Left ventricle myocardium superior (tissue), 1 donor: Measurements from ENCODE around the gene DIP2C. TPM values are rescaled to one million over a fixed set of nuclear protein-coding genes. Genes with fewer than 3 reads are reported as not detected.
"Not testable (repeated sequence)": the region's sequence is repeated elsewhere in the genome, so short reads cannot be mapped to it uniquely, and the experiment has no call there.

Experiments
- ATAC-seq: fragments of 200-7000 bp; cut with Tn5 transposase; one replicate; pipeline ENCODE4 v1.9.1; 2020; ENCODE audit warnings: mild to moderate bottlenecking, moderate library complexity
- DNase-seq: peaks from one replicate; pipeline ENCODE4 v3.0.0-alpha.2; 2020
- intact Hi-C: fragments of 100-400 bp; cut with micrococcal nuclease; formaldehyde crosslinking; loops from one replicate; pipeline ENCODE4 v1.11.0; 2022
- total RNA-seq: library from RNA; stranded (reverse); fragmentation: NEBNext Ultra II Directional; extraction: Animal tissue kit (Norgen Biotek cat#: 25700); gene quantifications from one replicate; pipeline ENCODE4 v1.2.1, GENCODE V29; 2021
- donor health status: DM: no; HTN: yes; CAD: no; lungs with severe emphysema.

The DIP2C gene
- total RNA-seq, 1 donor from 2014 or later: 32.6 TPM

DNA sequence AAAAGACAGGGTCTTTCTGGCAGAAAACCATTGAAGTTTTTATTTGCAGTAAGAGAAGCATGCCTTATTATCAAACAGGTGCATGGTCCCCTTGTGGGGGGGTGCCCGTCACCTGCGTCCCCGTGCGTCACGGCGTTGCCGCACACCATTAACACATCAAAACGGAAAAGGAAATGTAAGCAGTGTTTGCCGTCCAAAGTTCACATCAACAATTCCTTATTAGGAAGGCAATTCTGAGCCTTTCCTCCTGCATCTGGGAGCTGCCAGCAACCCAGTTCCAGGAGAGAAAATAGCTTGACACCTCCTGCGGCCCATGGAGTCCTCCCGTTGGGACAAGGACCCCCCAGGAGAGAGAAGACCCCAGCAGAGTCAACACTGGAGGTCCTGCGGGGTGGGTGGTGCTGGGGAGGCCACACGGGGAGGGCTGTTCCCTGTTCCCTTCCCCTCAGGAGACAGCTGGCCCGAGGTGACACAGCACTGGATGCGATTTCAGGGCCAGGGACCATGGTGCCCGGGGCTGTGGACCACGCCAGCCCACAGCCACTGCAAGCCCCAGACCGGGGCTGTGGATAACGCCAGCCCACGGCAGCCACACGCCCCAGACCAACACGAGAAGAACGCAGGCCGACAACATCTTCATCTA is 39.5 kb downstream of the DIP2C start:
- intact Hi-C loops: no loop called here
- ATAC-seq: peak; percentile 32
- DNase-seq: no peak

- intact Hi-C loops: no loop called here
- ATAC-seq (no peak), DNase-seq (no peak)
Observed at GRCh38 chr10:649445-649797, 40.0 kb downstream of the DIP2C start.

DNA sequence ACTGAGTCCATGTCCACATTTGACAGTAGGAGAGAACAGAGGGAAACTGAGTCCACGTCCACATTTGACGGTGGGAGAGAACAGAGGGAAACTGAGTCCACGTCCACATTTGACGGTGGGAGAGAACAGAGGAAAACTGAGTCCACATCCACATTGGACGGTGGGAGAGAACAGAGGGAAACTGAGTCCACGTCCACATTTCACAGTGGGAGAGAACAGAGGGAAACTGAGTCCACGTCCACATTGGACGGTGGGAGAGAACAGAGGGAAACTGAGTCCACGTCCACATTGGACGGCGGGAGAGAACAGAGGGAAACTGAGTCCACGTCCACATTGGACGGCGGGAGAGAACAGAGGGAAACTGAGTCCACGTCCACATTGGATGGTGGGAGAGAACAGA is 42.4 kb downstream of the DIP2C start:
- intact Hi-C loops, ATAC-seq, DNase-seq: not testable (repeated sequence)

DNA sequence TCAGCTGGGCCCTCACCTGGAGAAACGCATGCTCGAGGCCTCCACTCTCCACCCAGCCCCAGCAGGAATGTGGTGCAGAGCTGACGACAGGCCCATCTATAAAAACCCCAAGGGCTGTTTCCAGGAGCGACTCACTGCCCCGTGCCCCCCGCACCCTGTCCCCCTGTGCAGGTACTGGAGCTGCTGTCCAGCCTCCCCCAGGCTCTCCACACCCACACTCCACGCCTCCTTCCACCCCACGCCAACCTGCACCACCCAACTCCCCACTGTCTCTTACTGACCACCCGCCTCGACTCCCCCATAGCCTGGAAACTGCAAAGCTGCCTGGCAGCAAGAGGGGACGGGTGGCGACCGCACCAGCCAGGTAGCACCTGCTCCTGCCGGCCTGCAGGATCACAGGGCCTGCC is 43.3 kb downstream of the DIP2C start:
- no peak for ATAC-seq
- DNase-seq: no peak

GRCh38 chr10:644943-645334 is 44.5 kb downstream of the DIP2C start:
- DNase-seq (no peak), ATAC-seq (no peak)
- intact Hi-C loops: no loop called here

More for the DNA sequence above, 43.3 kb downstream of the DIP2C start:
- intact Hi-C loops: no loop called here

- intact Hi-C loops: no loop called here
- DNase-seq (no peak), ATAC-seq (no peak)
Observed at GRCh38 chr10:644076-644942, 45.2 kb downstream of the DIP2C start.

GRCh38 chr10:642186-642890 is 47.1 kb downstream of the DIP2C start:
- ATAC-seq: peak; percentile 36
- intact Hi-C loops: no loop called here
- no peak for DNase-seq

DNA sequence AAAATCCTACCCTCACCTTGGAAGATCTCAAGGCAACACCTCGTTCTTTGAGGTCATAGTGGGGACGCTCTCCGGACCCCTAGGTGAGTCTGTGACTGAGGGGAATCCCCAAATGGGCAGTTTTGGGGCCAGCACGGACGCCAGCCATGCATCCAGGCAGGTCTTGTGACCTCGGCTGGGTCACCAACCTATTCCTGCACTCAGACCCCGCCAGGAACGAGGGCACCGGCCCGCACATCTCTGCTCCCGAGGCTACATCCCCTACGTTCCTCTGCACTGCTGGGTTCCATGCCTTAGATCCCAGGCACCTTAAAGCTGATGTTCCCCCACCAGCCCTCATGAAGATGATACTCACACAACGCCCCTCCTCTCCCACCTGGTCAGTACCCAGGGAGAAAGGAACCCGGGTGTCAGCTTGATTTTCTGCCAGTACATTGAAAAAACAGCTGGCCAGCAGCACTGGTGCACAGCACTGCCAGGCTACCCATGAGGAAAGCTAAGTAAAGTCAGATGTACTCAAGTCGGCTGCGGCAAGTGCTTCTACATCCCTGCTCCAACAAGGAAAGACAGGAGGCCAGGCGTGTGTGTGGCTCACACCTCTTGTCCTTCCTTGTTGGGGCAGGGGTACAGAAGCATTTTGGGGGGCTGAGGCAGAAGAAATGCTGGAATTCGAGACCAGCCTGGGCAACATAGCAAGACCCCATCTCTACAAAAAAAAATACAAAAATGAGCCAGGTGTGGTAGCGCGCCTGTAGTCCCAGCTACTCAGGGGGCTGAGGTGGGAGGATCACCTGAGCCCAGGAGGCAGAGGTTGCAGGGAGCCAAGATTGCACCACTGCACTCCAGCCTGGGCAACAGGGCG is 48.1 kb downstream of the DIP2C start:
- no peak for DNase-seq
- ATAC-seq: no peak

DNA sequence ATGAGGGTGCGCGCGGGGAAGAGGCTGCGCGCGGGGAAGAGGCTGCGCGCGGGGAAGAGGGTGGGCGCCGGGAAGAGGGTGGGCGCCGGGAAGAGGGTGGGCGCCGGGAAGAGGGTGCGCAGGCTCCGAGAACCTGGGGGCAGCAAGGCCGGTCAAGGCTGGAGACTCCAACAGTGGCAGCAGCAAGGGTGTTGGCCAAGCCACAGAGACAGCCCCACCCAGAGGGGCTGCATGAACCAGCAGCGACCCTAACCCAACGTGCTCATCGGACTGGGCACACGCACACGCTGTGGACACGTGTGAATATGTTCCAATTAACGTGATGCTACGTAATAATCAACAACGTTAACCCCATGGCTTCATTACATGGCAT is 48.8 kb downstream of the DIP2C start:
- intact Hi-C loops: no loop called here
- DNase-seq: no peak
- ATAC-seq: no peak

More for the DNA sequence above, 48.1 kb downstream of the DIP2C start:
- intact Hi-C loops: no loop called here

- DNase-seq (peak; percentile 25), ATAC-seq (no peak)
- intact Hi-C loops: no loop called here
Observed at GRCh38 chr10:639751-640672, 49.5 kb downstream of the DIP2C start.

- DNase-seq (peak; percentile 29), ATAC-seq (no peak)
- intact Hi-C loops: no loop called here
Observed at GRCh38 chr10:639001-639750, 50.3 kb downstream of the DIP2C start.

DNA sequence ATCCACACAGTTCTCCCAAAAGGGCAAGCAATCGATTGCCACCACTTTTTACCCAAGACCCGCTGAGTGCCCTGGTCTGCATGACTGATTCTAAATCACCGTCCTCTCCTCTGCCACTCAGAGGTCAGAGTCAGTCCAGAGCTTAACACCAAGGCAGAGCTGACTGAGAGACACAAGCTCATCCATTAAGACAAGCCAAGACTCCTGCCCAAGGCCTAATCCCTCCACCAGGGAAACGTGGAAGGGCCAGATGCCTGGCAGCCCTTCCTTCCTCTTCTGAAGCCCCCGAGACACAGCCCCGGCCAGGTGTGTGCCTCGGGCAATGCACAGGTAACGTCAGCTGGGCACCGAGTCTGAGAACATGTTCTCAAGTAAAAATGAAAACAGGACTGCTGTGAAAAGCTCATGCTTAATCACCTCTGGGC is 51.7 kb downstream of the DIP2C start:
- no peak for DNase-seq
- no peak for ATAC-seq
- intact Hi-C loops: no loop called here

GRCh38 chr10:637221-637620 is 52.2 kb downstream of the DIP2C start:
- intact Hi-C loops: no loop called here
- ATAC-seq (no peak), DNase-seq (no peak)

DNA sequence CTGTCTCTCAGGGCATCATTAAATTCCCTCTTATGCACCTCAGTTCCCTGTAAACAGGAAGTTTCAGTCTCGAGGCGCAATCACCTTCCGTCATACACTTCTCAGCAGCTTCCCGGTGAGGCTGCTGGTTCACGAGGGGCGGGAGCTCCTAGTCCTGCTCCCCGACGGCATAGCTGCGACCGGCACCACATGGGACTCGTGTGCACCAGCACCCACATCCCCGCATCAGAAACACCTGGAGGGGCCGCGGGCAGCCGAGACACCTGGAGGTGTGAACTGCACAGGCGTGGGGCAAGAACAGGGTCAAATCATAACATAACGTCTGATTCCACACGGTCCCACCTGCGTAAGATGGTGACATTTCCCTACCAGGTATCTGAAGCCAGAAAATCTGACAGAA is 52.7 kb downstream of the DIP2C start:
- ATAC-seq (no peak), DNase-seq (no peak)
- intact Hi-C loops: no loop called here

DNA sequence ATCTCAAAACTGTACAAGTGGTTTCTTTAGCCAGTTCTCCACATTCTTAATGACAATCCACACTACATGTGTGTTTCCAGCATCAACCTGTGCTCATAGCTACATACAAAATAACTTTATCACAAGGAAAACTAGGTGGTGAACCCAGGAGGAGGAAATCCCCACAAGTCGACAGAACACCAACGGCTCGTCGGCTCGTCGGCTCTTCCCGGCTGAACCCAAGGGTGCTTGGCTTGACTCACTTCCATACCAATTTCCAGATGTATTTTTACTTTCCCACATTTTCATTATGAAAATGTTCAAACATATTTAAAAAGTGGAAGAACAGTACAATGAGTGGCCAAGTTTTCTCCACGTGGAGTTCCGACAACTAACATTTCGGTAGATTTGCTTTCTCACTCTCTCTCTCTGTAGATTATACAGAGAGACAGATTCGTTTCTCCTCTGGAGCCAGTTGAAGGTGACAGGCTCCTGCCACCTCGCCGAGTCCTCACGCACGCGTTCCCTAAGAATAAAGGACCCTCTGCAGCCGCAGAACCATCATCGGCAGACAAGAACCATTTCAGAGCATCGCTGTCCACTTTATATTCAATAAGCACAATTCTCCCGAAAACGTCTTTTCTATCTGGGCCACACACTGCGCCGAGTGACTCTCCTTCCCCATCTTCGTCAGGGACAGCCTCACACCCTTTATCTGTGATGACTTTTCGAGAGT is 53.3 kb downstream of the DIP2C start:
- DNase-seq (no peak), ATAC-seq (no peak)
- intact Hi-C loops: no loop called here

DNA sequence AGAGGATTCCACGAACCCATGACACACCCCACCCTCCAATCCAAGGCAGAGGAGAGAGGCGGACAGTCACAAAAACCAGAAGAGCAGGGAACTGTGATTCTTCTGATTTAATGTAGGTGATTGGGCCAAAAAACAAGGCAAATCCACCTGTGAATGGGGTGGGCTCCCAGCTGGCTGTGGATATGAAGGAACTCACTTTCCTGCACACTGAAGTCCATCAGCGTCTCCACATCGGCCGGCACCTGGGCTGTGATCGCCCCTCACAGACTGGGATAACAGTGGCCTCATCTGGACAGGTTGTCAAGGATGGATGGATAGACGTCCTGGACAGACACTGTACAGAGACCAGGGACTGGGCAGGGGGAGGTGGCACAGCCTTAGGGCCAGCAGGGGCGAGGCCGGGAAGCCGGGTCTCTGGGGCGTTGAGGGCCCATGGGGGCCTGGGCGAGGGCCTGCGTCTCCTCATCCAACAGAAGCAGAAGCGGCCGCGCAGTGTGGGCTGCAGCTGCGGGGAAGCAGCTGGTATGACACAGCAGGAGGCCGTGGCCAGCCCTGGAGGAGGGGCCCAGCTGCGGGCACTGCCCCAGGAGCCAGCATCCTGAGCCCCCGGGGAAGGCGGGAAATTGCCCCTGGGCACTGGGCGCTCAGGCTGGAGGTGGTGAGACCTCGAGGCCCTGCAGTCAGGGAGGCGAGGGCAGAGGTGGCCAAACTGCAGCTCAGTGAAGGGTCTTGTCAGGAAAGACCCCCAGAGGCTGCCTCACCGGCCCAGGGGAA is 54.2 kb downstream of the DIP2C start:
- no peak for ATAC-seq
- DNase-seq: peak; percentile 31
- intact Hi-C loops: no loop called here
